ENCODE measurements around the gene CCSER1.
"Not testable (repeated sequence)": the region's sequence is repeated elsewhere in the genome, so short reads cannot be mapped to it uniquely, and the experiment has no call there.

CCSER1 gene

GRCh38 chr4:90456891-90457290 lies 329.7 kb downstream of the CCSER1 start:
- no peak for DNase-seq

- no peak for DNase-seq
Measured at GRCh38 chr4:90457817-90458216, 330.6 kb downstream of the CCSER1 start.

GRCh38 chr4:90458576-90458975 lies 331.4 kb downstream of the CCSER1 start:
- no peak for DNase-seq

GRCh38 chr4:90474484-90474883 lies 347.3 kb downstream of the CCSER1 start:
- DNase-seq = no peak

- no peak for DNase-seq
Measured at GRCh38 chr4:90476019-90476418, 348.8 kb downstream of the CCSER1 start.

GRCh38 chr4:90476586-90476985 lies 349.4 kb downstream of the CCSER1 start:
- no peak for DNase-seq

- not testable (repeated sequence) for DNase-seq
Measured at GRCh38 chr4:90484894-90485293, 357.7 kb downstream of the CCSER1 start.

- DNase-seq = no peak
Measured at GRCh38 chr4:90486346-90486745, 359.2 kb downstream of the CCSER1 start.

GRCh38 chr4:90495211-90495610 lies 368.0 kb downstream of the CCSER1 start:
- no peak for DNase-seq

- no peak for DNase-seq
Measured at GRCh38 chr4:90495936-90496335, 368.7 kb downstream of the CCSER1 start.

- no peak for DNase-seq
Measured at GRCh38 chr4:90498175-90498574, 371.0 kb downstream of the CCSER1 start.

- no peak for DNase-seq
Measured at GRCh38 chr4:90503677-90504076, 376.5 kb downstream of the CCSER1 start.

- DNase-seq = no peak
Measured at GRCh38 chr4:90515191-90515590, 388.0 kb downstream of the CCSER1 start.

- no peak for DNase-seq
Measured at GRCh38 chr4:90528551-90528950, 401.4 kb downstream of the CCSER1 start.

- DNase-seq = no peak
Measured at GRCh38 chr4:90536408-90536807, 409.2 kb downstream of the CCSER1 start.

- no peak for DNase-seq
Measured at GRCh38 chr4:90537491-90537890, 410.3 kb downstream of the CCSER1 start.

GRCh38 chr4:90540536-90540935 lies 413.3 kb downstream of the CCSER1 start:
- no peak for DNase-seq

GRCh38 chr4:90542216-90542615 lies 415.0 kb downstream of the CCSER1 start:
- no peak for DNase-seq

GRCh38 chr4:90543419-90544170 lies 416.4 kb downstream of the CCSER1 start:
- DNase-seq = no peak

GRCh38 chr4:90544532-90545045 lies 417.4 kb downstream of the CCSER1 start:
- no peak for DNase-seq

GRCh38 chr4:90545380-90545779 lies 418.2 kb downstream of the CCSER1 start:
- DNase-seq = no peak

- DNase-seq = no peak
Measured at GRCh38 chr4:90546114-90546513, 418.9 kb downstream of the CCSER1 start.

GRCh38 chr4:90570615-90571014 lies 443.4 kb downstream of the CCSER1 start:
- DNase-seq = no peak

GRCh38 chr4:90572996-90573395 lies 445.8 kb downstream of the CCSER1 start:
- no peak for DNase-seq

- no peak for DNase-seq
Measured at GRCh38 chr4:90575371-90575770, 448.2 kb downstream of the CCSER1 start.

Data from stimulated activated CD4-positive, alpha-beta T cell treated with anti-CD3 and anti-CD28 coated beads, Interleukin-1b, Interleukin-23, amount 100 ng/mL, for 48 hours (primary cell).